Measurements from ENCODE around the gene RAPH1.

RAPH1 gene

GRCh38 chr2:203413796-203414195 is 121.3 kb downstream of the RAPH1 start:
- no peak for FAIRE-seq
- TF ChIP-seq CTCF (IDR thresholded peaks at IDR 0.05; ENCODE audit: insufficient read depth, missing control alignments), result no peak
- DNase-seq (ENCODE audit: insufficient read length, low spot score), result no peak

- FAIRE-seq, result no peak
Observed at GRCh38 chr2:203412546-203413331, 122.4 kb downstream of the RAPH1 start.

GRCh38 chr2:203407496-203407895 is 127.6 kb downstream of the RAPH1 start:
- FAIRE-seq (peak; percentile 46), DNase-seq (ENCODE audit: insufficient read length, low spot score) (no peak)
- no peak for TF ChIP-seq CTCF (IDR thresholded peaks at IDR 0.05; ENCODE audit: insufficient read depth, missing control alignments)

More at GRCh38 chr2:203412546-203413331, 122.4 kb downstream of the RAPH1 start:
- no peak for TF ChIP-seq CTCF (IDR thresholded peaks at IDR 0.05; ENCODE audit: insufficient read depth, missing control alignments)
- no peak for DNase-seq (ENCODE audit: insufficient read length, low spot score)

- no peak for TF ChIP-seq CTCF (IDR thresholded peaks at IDR 0.05; ENCODE audit: insufficient read depth, missing control alignments)
- no peak for DNase-seq (ENCODE audit: insufficient read length, low spot score)
- FAIRE-seq, result no peak
Observed at GRCh38 chr2:203404996-203405395, 130.1 kb downstream of the RAPH1 start.

GRCh38 chr2:203400805-203401585 is 134.1 kb downstream of the RAPH1 start:
- TF ChIP-seq CTCF (IDR thresholded peaks at IDR 0.05; ENCODE audit: insufficient read depth, missing control alignments), result no peak
- DNase-seq (ENCODE audit: insufficient read length, low spot score) (no peak), FAIRE-seq (no peak)

- no peak for DNase-seq (ENCODE audit: insufficient read length, low spot score)
- FAIRE-seq, result no peak
- TF ChIP-seq CTCF (IDR thresholded peaks at IDR 0.05; ENCODE audit: insufficient read depth, missing control alignments), result no peak
Observed at GRCh38 chr2:203399031-203399430, 136.1 kb downstream of the RAPH1 start.

GRCh38 chr2:203396667-203397066 is 138.4 kb downstream of the RAPH1 start:
- peak; percentile 9 for TF ChIP-seq CTCF (IDR thresholded peaks at IDR 0.05; ENCODE audit: insufficient read depth, missing control alignments)
- DNase-seq (ENCODE audit: insufficient read length, low spot score) (no peak), FAIRE-seq (peak; percentile 53)

Measured in D721Med (cell line).